ENCODE results near the gene NEDD8.

The NEDD8 gene

DNA sequence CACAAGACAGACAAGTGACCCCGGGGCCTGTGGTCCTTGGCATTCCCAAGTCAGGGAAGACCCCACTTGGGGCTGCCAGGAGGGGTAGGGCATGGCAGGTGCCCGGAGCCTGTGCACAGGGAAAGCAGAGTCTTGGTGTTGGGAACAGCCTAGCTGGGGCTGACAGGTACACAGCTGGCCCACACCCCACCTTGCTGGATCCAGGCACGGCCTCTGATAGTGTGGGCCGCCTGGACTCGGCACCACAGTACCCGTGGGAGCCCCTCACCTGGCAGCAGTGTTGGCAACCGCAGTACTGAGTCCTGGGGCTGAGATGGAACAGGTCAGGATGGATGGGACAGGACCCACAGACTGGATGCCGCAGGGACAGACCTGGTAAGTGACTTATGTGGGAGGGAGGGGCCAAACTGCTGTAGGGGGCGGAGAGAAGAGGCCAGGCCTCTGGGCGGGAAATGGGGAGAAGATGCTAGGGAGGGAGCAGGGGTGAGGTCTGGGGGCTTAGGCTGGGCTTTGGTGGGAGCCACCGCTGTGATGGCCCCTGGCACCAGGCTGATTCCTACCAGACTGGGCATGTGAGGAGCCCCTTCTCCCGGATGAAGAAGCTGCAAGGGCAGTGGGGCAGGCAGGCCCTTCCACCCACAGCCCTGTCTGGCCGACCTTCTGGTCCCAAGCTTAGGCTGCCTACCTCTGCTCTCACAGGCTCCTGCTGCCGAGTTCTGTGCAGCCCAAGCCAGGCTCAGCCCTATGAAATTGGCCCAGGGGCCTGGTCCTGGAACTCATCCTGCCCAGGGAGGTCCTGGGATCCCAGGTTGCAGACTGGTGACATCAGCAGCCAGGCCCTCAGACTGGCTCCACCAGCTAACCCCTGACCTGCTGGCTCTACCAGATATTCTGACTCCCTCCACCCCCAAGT, 30.9 kb upstream of the NEDD8 start, which contains the start of gene TGM1:
TSS of gene TGM1 (minus strand) at position 357 of the 913 bp plus-strand sequence. CDS start 825 bp downstream, outside the sequence.
- no peak within 1 kb of the TSS for H3K9ac ChIP-seq (ENCODE audit: low read length)

DNA sequence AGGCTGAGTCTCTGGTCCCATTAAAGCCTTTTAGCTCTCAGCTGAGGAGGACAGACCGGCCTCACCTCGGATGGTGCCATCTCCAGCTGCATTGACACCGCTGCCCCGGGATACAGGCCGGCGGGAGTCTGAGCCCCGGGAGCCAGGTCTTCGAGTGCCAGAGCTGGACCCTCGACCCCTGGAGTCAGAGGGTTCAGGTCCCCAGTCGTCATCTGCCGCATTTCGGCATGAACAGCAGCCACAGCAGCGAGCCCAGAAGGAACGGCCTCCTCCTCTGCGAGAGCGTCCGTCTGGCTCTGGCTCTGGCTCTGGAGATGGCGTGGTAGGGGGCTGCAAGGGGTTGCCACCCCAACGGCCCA, 29.8 kb upstream of the NEDD8 start:
- Histone ChIP-seq H3K4me1 (ENCODE audit: control insufficient read depth, insufficient read depth, low read length) (peaks cover 9% of the 10 kb centered on the region; the same call in 1 of the 2 replicates), H3K36me3 (ENCODE audit: control insufficient read depth, insufficient read depth, low read length) (peaks cover 14% of the 10 kb centered on the region), H3K27me3 (ENCODE audit: control insufficient read depth, insufficient read depth, low read length) (no peaks in the 10 kb centered on the region), H3K4me3 (ENCODE audit: low read depth, low read length) (no peak overlapping the region), H3K27ac (ENCODE audit: low read depth, low read length) (no peak overlapping the region), H3K9me3 (ENCODE audit: control insufficient read depth, insufficient read depth, low read depth, low read length) (no peaks in the 10 kb centered on the region), H3K9ac (ENCODE audit: low read length) (no peak overlapping the region)

More for the DNA sequence above, 30.9 kb upstream of the NEDD8 start, which contains the start of gene TGM1:
- H3K27me3 ChIP-seq (ENCODE audit: control insufficient read depth, insufficient read depth, low read length): no peaks in the 10 kb centered on the region
- no peaks in the 10 kb centered on the region for H3K9me3 ChIP-seq (ENCODE audit: control insufficient read depth, insufficient read depth, low read depth, low read length)
- no peak within 1 kb of the TSS for H3K4me3 ChIP-seq (ENCODE audit: low read depth, low read length)
- no peak within 1 kb of the TSS for H3K27ac ChIP-seq (ENCODE audit: low read depth, low read length)
- peaks cover 22% of the 10 kb centered on the region for H3K36me3 ChIP-seq (ENCODE audit: control insufficient read depth, insufficient read depth, low read length)
- peaks cover 9% of the 10 kb centered on the region; the same call in 1 of the 2 replicates for H3K4me1 ChIP-seq (ENCODE audit: control insufficient read depth, insufficient read depth, low read length)

DNA sequence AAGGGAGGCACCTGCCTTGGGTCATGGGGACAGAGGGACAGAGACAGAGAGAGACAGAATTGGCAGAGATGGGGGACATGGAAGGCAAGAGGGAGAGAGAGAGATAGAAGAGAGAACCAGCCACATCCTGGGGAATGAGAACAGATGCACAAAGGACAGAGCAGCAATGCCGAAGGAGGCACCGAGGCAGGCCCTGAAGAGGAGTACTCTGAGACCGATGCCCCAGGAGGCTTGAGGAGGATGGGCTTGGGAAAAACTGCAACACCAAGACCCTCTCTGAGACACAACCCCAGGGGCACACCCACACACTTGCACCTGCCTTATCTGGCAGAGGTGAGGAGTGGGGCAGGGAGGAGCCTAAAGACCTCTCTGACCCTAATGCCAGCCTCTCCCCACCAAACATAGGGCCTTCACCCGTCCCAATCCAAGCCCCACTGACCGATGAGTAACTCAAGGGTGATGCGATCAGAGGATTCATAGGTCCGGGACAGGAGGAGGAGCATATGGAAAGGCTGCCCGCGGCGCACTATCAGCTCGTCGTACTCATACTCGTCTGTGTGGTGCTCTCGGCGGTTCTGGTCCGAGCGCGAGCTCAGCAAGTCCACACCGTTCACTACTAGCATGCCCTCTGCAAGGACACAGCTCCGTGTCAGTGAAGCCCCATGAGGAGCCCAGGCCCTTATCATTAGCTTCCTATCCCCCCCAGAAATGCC, 29.2 kb upstream of the NEDD8 start:
- H3K27ac ChIP-seq (ENCODE audit: low read depth, low read length): no peak overlapping the region
- no peaks in the 10 kb centered on the region for H3K9me3 ChIP-seq (ENCODE audit: control insufficient read depth, insufficient read depth, low read depth, low read length)
- H3K4me3 ChIP-seq (ENCODE audit: low read depth, low read length): no peak overlapping the region
- H3K4me1 ChIP-seq (ENCODE audit: control insufficient read depth, insufficient read depth, low read length): peaks cover 9% of the 10 kb centered on the region; the same call in 1 of the 2 replicates
- no peaks in the 10 kb centered on the region for H3K27me3 ChIP-seq (ENCODE audit: control insufficient read depth, insufficient read depth, low read length)
- no peak overlapping the region for H3K9ac ChIP-seq (ENCODE audit: low read length)
- peaks cover 9% of the 10 kb centered on the region for H3K36me3 ChIP-seq (ENCODE audit: control insufficient read depth, insufficient read depth, low read length)

DNA sequence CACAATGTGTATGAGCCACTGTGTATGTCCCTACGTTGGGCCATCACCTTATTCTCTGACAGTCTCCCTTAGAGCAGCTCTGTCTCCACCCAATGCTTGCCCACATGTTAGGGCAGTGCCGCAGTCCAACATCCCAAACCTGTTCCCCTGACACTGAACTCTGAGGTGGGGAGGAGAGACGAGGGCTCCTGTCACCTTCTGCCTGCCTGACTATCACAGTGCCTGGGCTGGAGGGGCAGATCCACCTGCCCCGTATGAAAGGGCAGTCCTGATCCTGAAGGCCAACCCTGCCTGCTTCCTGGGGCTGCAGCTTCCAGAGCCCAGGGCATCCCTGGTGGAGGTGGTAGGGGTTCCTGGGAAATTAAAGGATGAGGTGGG, 28.6 kb upstream of the NEDD8 start:
- no peak overlapping the region for H3K27ac ChIP-seq (ENCODE audit: low read depth, low read length)
- peaks cover 2% of the 10 kb centered on the region for H3K36me3 ChIP-seq (ENCODE audit: control insufficient read depth, insufficient read depth, low read length)
- no peaks in the 10 kb centered on the region for H3K9me3 ChIP-seq (ENCODE audit: control insufficient read depth, insufficient read depth, low read depth, low read length)
- no peak overlapping the region for H3K4me3 ChIP-seq (ENCODE audit: low read depth, low read length)
- no peak overlapping the region for H3K9ac ChIP-seq (ENCODE audit: low read length)
- no peaks in the 10 kb centered on the region for H3K27me3 ChIP-seq (ENCODE audit: control insufficient read depth, insufficient read depth, low read length)
- peaks cover 9% of the 10 kb centered on the region; the same call in 1 of the 2 replicates for H3K4me1 ChIP-seq (ENCODE audit: control insufficient read depth, insufficient read depth, low read length)

DNA sequence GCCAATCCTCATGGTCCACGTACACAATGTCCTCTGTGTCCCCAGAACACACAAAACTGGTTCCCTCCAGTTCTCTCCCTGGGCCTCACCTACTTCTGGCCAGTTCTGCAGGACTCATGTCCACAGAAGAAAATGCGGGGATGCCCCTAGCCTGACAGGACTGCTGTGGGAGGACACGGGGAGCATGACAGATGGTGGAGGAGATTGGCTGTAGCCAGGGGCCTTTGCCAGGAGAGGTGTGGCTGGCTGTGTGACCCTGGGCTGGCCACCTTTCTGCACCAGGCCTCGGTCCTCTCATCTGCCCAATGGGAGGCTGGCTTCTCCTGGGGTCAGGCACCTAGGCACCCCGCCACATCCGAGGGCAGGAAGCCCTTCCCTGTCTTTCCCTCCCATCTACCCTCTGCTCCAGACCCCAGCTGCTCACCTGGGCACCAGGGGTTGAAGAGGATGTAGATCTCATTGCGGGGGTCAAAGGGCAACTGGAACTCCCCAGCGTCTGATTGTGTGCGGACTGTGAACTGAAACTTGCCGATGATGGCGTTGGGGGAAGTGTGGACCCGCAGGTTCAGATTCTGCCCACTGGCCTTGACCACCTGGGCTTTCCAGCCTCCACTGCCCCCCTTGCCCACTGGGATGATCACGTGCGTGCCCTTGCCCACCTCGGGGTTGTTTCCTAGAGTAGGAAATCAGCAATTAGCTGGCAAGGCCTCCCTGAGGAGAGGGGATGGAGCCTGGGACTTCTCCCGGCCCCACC, 28.0 kb upstream of the NEDD8 start:
- Histone ChIP-seq H3K27me3 (ENCODE audit: control insufficient read depth, insufficient read depth, low read length) (no peaks in the 10 kb centered on the region), H3K9me3 (ENCODE audit: control insufficient read depth, insufficient read depth, low read depth, low read length) (no peaks in the 10 kb centered on the region), H3K4me3 (ENCODE audit: low read depth, low read length) (no peak overlapping the region), H3K36me3 (ENCODE audit: control insufficient read depth, insufficient read depth, low read length) (peaks cover 3% of the 10 kb centered on the region), H3K9ac (ENCODE audit: low read length) (no peak overlapping the region), H3K4me1 (ENCODE audit: control insufficient read depth, insufficient read depth, low read length) (peaks cover 9% of the 10 kb centered on the region; the same call in 1 of the 2 replicates), H3K27ac (ENCODE audit: low read depth, low read length) (no peak overlapping the region)

DNA sequence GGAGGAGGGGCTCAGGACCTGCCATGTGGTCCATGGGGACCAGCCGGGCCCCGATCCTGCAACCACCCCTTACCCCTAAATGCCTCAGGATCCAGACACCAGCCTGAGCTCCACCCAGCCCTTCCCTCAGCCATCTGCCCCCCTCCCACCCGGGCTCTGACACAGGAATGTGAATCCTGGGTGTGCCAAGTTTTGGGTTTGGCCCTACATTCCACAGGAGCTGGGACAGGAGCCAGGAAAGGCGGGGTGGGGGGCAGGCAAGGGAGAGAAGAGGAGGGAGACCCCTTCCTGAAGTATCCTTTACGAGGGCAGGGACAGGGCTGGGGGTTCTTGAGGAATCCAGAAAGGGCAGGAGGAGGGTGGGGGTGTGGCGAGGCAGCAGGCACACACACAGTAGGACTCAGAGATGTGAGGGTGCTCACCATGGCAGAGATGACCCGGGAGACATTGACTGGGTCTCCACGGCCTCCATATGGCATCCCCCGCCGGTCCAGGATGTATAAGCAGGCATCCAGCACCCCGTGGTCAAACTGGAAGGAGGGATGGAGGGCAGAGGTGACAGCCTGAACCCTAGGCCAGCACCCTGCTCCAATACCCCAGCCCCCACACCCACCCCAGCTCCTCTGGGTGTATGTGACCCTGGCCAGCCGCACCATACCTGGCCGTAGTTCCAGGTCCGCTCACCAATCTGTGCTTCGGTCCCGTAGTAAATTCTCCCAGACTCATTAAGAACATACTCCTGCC, 27.3 kb upstream of the NEDD8 start:
- H3K9me3 ChIP-seq (ENCODE audit: control insufficient read depth, insufficient read depth, low read depth, low read length): no peaks in the 10 kb centered on the region
- no peak overlapping the region for H3K4me3 ChIP-seq (ENCODE audit: low read depth, low read length)
- H3K4me1 ChIP-seq (ENCODE audit: control insufficient read depth, insufficient read depth, low read length): peaks cover 9% of the 10 kb centered on the region; the same call in 1 of the 2 replicates
- peaks cover 5% of the 10 kb centered on the region; the same call in 1 of the 2 replicates for H3K36me3 ChIP-seq (ENCODE audit: control insufficient read depth, insufficient read depth, low read length)
- H3K9ac ChIP-seq (ENCODE audit: low read length): no peak overlapping the region
- no peak overlapping the region for H3K27ac ChIP-seq (ENCODE audit: low read depth, low read length)
- no peaks in the 10 kb centered on the region for H3K27me3 ChIP-seq (ENCODE audit: control insufficient read depth, insufficient read depth, low read length)

DNA sequence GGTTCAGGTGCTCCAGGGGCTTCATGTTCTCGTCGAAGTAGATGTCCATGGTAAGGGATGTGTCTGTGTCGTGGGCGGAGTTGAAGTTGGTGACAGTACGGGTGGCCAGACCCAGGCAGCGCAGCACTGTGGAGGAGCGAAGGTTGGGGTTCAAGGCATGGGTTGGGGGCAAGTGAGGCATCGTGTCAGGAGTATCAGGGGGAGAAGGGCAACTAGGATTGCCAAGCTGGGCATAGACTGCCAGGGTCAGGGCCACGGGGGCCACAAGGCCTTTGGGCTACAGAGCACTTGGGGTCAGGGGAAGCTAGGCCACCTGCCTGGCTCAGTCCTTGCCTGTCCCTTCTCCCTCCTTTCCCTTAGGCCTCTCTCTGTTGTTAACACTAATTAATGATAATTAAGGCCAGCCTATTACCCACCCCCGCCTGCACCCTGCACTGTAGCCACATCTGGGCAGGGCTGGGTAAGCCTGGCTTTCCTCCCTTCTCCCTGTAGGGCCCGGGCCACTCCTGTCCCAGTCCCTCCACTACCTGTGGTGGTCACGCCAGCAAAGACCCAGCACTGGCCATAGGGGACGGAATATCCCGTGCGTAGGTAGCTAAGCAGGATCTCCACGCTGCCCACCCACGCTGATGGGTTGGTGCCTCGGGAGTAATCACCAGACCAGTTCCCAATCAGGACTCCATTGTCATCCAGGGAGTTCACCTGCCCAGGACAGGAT, 26.5 kb upstream of the NEDD8 start:
- Histone ChIP-seq H3K4me1 (ENCODE audit: control insufficient read depth, insufficient read depth, low read length) (peaks cover 9% of the 10 kb centered on the region; the same call in 1 of the 2 replicates), H3K4me3 (ENCODE audit: low read depth, low read length) (no peak overlapping the region), H3K9me3 (ENCODE audit: control insufficient read depth, insufficient read depth, low read depth, low read length) (no peaks in the 10 kb centered on the region), H3K9ac (ENCODE audit: low read length) (no peak overlapping the region), H3K27ac (ENCODE audit: low read depth, low read length) (no peak overlapping the region), H3K27me3 (ENCODE audit: control insufficient read depth, insufficient read depth, low read length) (no peaks in the 10 kb centered on the region), H3K36me3 (ENCODE audit: control insufficient read depth, insufficient read depth, low read length) (peaks cover 5% of the 10 kb centered on the region; the same call in 1 of the 2 replicates)

DNA sequence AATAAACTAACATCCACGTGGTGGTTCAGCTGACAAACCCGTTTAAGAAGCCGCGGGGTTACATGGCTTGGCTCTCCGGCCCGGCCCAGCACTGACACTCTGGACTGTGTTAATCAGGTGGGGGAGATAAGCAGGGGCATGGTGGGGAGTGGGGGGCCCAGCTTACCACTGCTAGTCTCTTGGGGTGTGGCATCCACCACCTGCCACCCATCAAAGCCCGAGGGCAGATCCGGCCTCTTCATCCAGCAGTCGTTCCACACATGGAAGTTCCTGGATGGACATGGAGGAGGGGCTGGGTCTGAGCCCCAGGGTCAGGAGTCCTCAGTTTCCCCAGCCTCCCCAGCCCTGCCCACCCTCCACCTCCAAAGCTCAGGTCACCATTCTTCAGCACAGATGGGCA, 26.0 kb upstream of the NEDD8 start:
- H3K27me3 ChIP-seq (ENCODE audit: control insufficient read depth, insufficient read depth, low read length): no peaks in the 10 kb centered on the region
- H3K9me3 ChIP-seq (ENCODE audit: control insufficient read depth, insufficient read depth, low read depth, low read length): no peaks in the 10 kb centered on the region
- peaks cover 7% of the 10 kb centered on the region; the same call in 1 of the 2 replicates for H3K4me1 ChIP-seq (ENCODE audit: control insufficient read depth, insufficient read depth, low read length)
- H3K27ac ChIP-seq (ENCODE audit: low read depth, low read length): no peak overlapping the region
- no peak overlapping the region for H3K4me3 ChIP-seq (ENCODE audit: low read depth, low read length)
- peaks cover 5% of the 10 kb centered on the region; the same call in 1 of the 2 replicates for H3K36me3 ChIP-seq (ENCODE audit: control insufficient read depth, insufficient read depth, low read length)
- no peak overlapping the region for H3K9ac ChIP-seq (ENCODE audit: low read length)

DNA sequence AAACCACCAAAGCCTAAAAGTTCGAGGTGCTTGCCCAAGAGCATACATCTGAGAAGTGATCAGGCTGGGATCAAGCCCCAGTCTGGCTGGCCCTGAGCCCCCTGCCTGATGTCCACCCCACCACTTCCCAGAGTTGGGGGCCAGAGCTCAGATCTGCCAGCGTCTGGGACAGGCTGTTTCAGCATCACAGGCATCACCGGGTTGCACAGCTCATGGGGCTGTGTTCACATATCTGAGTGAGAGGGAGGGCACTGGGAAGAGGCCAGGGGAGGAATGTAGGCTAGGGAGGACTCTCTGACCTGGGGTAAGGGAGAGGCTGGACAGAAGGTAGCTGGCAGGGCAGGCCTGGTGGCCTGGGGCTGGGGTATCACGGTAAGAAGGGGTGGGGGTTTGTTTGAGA, 24.8 kb upstream of the NEDD8 start:
- peaks cover 7% of the 10 kb centered on the region; the same call in 1 of the 2 replicates for H3K4me1 ChIP-seq (ENCODE audit: control insufficient read depth, insufficient read depth, low read length)
- peaks cover 5% of the 10 kb centered on the region; the same call in 1 of the 2 replicates for H3K36me3 ChIP-seq (ENCODE audit: control insufficient read depth, insufficient read depth, low read length)
- H3K9me3 ChIP-seq (ENCODE audit: control insufficient read depth, insufficient read depth, low read depth, low read length): no peaks in the 10 kb centered on the region
- H3K27me3 ChIP-seq (ENCODE audit: control insufficient read depth, insufficient read depth, low read length): no peaks in the 10 kb centered on the region
- H3K9ac ChIP-seq (ENCODE audit: low read length): no peak overlapping the region
- no peak overlapping the region for H3K27ac ChIP-seq (ENCODE audit: low read depth, low read length)
- no peak overlapping the region for H3K4me3 ChIP-seq (ENCODE audit: low read depth, low read length)
